A549 (cell line): Measurements from ENCODE around the gene INPP1. TPM values are rescaled to one million over a fixed set of nuclear protein-coding genes. Genes with fewer than 3 reads are reported as not detected.

Source experiments
- ATAC-seq, 2 experiments: fragments of 200-7000 bp in 1 of 2; fragments of >200 bp in 1 of 2; cut with Nextera tagmentation in 1 of 2; cut with Tn5 transposase in 1 of 2; 3 replicates each; pipeline versions ENCODE4 v1.8.0 to v1.9.1; 2018 to 2020; ENCODE audit warnings: mild to moderate bottlenecking in 1 of 2, moderate library complexity in 1 of 2
- CTCF ChIA-PET: fragments of 300-600 bp; sonication (Branson Sonifier 250); formaldehyde crosslinking; extraction: SDS; loops from one replicate; lab custom pipeline; 2021; ENCODE audit warnings: antibody characterized with exemption, inconsistent platforms; lab: Yijun Ruan, JAX
- POLR2A ChIA-PET: fragments of 350-600 bp; formaldehyde crosslinking; extraction: SDS; loops from one replicate; lab custom pipeline; 2021; ENCODE audit warnings: antibody characterized with exemption, inconsistent platforms; lab: Yijun Ruan, JAX
- DNase-seq, 2 experiments: peaks; one replicate each; pipeline versions ENCODE4 v3.0.0 to v3.0.0-alpha.2; 2011 to 2016; ENCODE audit warnings: low read depth in 1 of 2, low spot score in 1 of 2
- FAIRE-seq: peaks from 2 replicates; lab custom pipeline; 2011; peaks lifted over from hg19 to GRCh38; lab: Jason Lieb, UNC
- H3K27ac ChIP-seq, 2 experiments: fragments of >200 bp; sonication (Bioruptor Twin); formaldehyde crosslinking; 3 replicates each; pipeline ENCODE4 v1.5.1; 2016 to 2017
- H3K4me1 ChIP-seq: fragments of >200 bp; sonication (Bioruptor Twin); formaldehyde crosslinking; 3 replicates; pipeline ENCODE4 v1.6.1; 2016
- H3K4me2 ChIP-seq: fragments of >200 bp; sonication (Bioruptor Twin); formaldehyde crosslinking; 3 replicates; pipeline ENCODE4 v1.6.1; 2016
- H3K4me3 ChIP-seq: fragments of >200 bp; sonication (Bioruptor Twin); formaldehyde crosslinking; 3 replicates; pipeline ENCODE4 v1.5.1; 2016
- H3K9me3 ChIP-seq: fragments of >200 bp; sonication (Bioruptor Twin); formaldehyde crosslinking; 3 replicates; pipeline ENCODE4 v1.6.1; 2016
- CBX2 ChIP-seq: fragments of 200-600 bp; sonication (generic); IDR thresholded peaks from 2 replicates; pipeline ENCODE4 v1.6.1; 2016; ENCODE audit warnings: low read depth, mild to moderate bottlenecking, borderline replicate concordance
- CBX8 ChIP-seq: fragments of 200-600 bp; sonication (generic); IDR thresholded peaks from 2 replicates; pipeline ENCODE4 v1.6.1; 2016
- CEBPB ChIP-seq, 2 experiments: fragments of >200 bp in 1 of 2; sonication (Bioruptor Twin) in 1 of 2; formaldehyde crosslinking in 1 of 2; IDR thresholded peaks; 2 replicates each; pipeline ENCODE4 v1.6.1; 2012 to 2016
- CHD2 ChIP-seq: fragments of 150-350 bp; IDR thresholded peaks from 2 replicates; pipeline ENCODE4 v1.6.1; 2014; ENCODE audit warnings: low read length; ENCODE audit not compliant: partially characterized antibody
- CTCF ChIP-seq: fragments of >200 bp; sonication (Bioruptor Twin); formaldehyde crosslinking; IDR thresholded peaks from 3 replicates; pipeline ENCODE4 v1.5.1; 2016
- EHF ChIP-seq: fragments of 250-450 bp; sonication (Bioruptor Pico); IDR thresholded peaks from 2 replicates; pipeline ENCODE4 v1.5.0; 2020; ENCODE audit warnings: mild to moderate bottlenecking
- EHMT2 ChIP-seq: fragments of 200-600 bp; sonication (generic); IDR thresholded peaks from 2 replicates; pipeline ENCODE4 v1.6.1; 2016; ENCODE audit warnings: antibody characterized with exemption, low read depth, mild to moderate bottlenecking, moderate library complexity
- ESRRA ChIP-seq: fragments of 150-350 bp; IDR thresholded peaks from 2 replicates; pipeline ENCODE4 v1.6.1; 2014; ENCODE audit warnings: mild to moderate bottlenecking, low read length, borderline replicate concordance
- FOSB ChIP-seq: fragments of 250-450 bp; sonication (Bioruptor Pico); IDR thresholded peaks from 2 replicates; pipeline ENCODE4 v1.5.0; 2020; ENCODE audit warnings: mild to moderate bottlenecking, moderate library complexity
- FOSL2 ChIP-seq, 2 experiments: fragments of 450-650 bp in 1 of 2; fragments of >200 bp in 1 of 2; sonication (Bioruptor Twin) in 1 of 2; formaldehyde crosslinking; IDR thresholded peaks; 2 replicates each; pipeline versions ENCODE4 v1.5.0 to v1.6.1; 2016 to 2020; ENCODE audit warnings: mild to moderate bottlenecking in 1 of 2, moderate library complexity in 1 of 2
- HEYL ChIP-seq: fragments of 250-450 bp; sonication (Bioruptor Pico); IDR thresholded peaks from 2 replicates; pipeline ENCODE4 v1.8.0; 2021; ENCODE audit warnings: mild to moderate bottlenecking, moderate library complexity
- HOXA7 ChIP-seq: fragments of 250-450 bp; sonication (Bioruptor Pico); IDR thresholded peaks from 2 replicates; pipeline ENCODE4 v1.5.0; 2020; ENCODE audit warnings: mild to moderate bottlenecking, moderate library complexity
- JUNB ChIP-seq: fragments of >200 bp; sonication (Bioruptor Twin); formaldehyde crosslinking; IDR thresholded peaks from 2 replicates; pipeline ENCODE4 v1.6.1; 2016
- KDM1A ChIP-seq: fragments of 200-600 bp; sonication (generic); IDR thresholded peaks from 2 replicates; pipeline ENCODE4 v1.6.1; 2016; ENCODE audit warnings: low read depth, mild to moderate bottlenecking
- KDM5A ChIP-seq: fragments of 200-600 bp; sonication (generic); IDR thresholded peaks from 2 replicates; pipeline ENCODE4 v1.6.1; 2016; ENCODE audit warnings: antibody characterized with exemption, mild to moderate bottlenecking
- MAX ChIP-seq: IDR thresholded peaks from 2 replicates; pipeline ENCODE4 v1.6.1; 2012
- MAZ ChIP-seq: fragments of 150-350 bp; IDR thresholded peaks from 2 replicates; pipeline ENCODE4 v1.6.1; 2014; ENCODE audit warnings: antibody characterized with exemption, low read depth, low read length, borderline replicate concordance
- RARB ChIP-seq: fragments of 250-450 bp; sonication (Bioruptor Pico); IDR thresholded peaks from 2 replicates; pipeline ENCODE4 v1.8.0; 2021; ENCODE audit warnings: mild to moderate bottlenecking, moderate library complexity
- RCOR1 ChIP-seq: fragments of 150-350 bp; IDR thresholded peaks from 2 replicates; pipeline ENCODE4 v1.6.1; 2014; ENCODE audit warnings: antibody characterized with exemption, low read length, low read depth
- RFX5 ChIP-seq: fragments of 450-650 bp; IDR thresholded peaks from 2 replicates; pipeline ENCODE4 v1.7.1; 2014; ENCODE audit warnings: antibody characterized with exemption, mild to moderate bottlenecking, moderate library complexity
- TFCP2L1 ChIP-seq: fragments of 250-450 bp; sonication (Bioruptor Pico); IDR thresholded peaks from 2 replicates; pipeline ENCODE4 v1.5.0; 2021; ENCODE audit warnings: mild to moderate bottlenecking
- TP53 ChIP-seq: fragments of 250-450 bp; sonication (Bioruptor Pico); IDR thresholded peaks from 2 replicates; pipeline ENCODE4 v1.5.0; 2021; ENCODE audit warnings: mild to moderate bottlenecking, moderate library complexity
- USF2 ChIP-seq: fragments of 450-650 bp; IDR thresholded peaks from 2 replicates; pipeline ENCODE4 v1.6.1; 2014; ENCODE audit warnings: antibody characterized with exemption
- ZC3H11A ChIP-seq: fragments of 450-650 bp; IDR thresholded peaks from 2 replicates; pipeline ENCODE4 v1.6.1; 2014; ENCODE audit warnings: antibody characterized with exemption, mild to moderate bottlenecking
- ZFP36 ChIP-seq: fragments of 450-650 bp; IDR thresholded peaks from 2 replicates; pipeline ENCODE4 v1.6.1; 2014; ENCODE audit warnings: borderline replicate concordance; ENCODE audit not compliant: partially characterized antibody
- WGBS: methylation state at CpG from one replicate; pipeline ENCODE4 v1.1.6; 2017; ENCODE audit errors: missing lambda C conversion rate; 5-methylcytosine and 5-hydroxymethylcytosine counted together
- polyA plus RNA-seq, 4 experiments: library from polyadenylated mRNA; depleted of rRNA in 3 of 4; stranded (reverse); fragments of >200 nt; fragmentation: RNase III in 1 of 4; extraction: RNeasy Plus Mini Kit Qiagen cat#74134 plus additional on column Dnase treatment in 1 of 4; gene quantifications; 2 replicates in 3 of 4; 3 replicates in 1 of 4; pipeline ENCODE4 v1.2.3, GENCODE V29; 2011 to 2017
- TF ChIP-seq, protein P1 (sequence below): fragments of 250-450 bp; sonication (Bioruptor Pico); IDR thresholded peaks from 2 replicates; pipeline ENCODE4 v1.5.0; 2021; ENCODE audit warnings: mild to moderate bottlenecking, moderate library complexity, borderline replicate concordance
- TF ChIP-seq, protein P2 (sequence below): fragments of >200 bp; sonication (Bioruptor Twin); formaldehyde crosslinking; IDR thresholded peaks from 2 replicates; pipeline ENCODE4 v1.6.1; 2016

INPP1 gene
- polyA plus RNA-seq, 2 of the 4 experiments (the other 2 are of a cell fraction), result 12.8 to 18.4 TPM

- ATAC-seq, result no peak
- peaks cover 3% of the 10 kb centered on the region for H3K4me1 ChIP-seq
- no peak overlapping the region for H3K4me2 ChIP-seq
- H3K9me3 ChIP-seq, result no peaks in the 10 kb centered on the region
- ChIA-PET POLR2A (no interaction called here), CTCF (interaction anchor here (1.6 kb wide), 1 partner anchor 29 kb away, joined by 4 read pairs; no protein-coding TSS in a partner anchor)
- H3K4me3 ChIP-seq, result no peak overlapping the region
- no peak for DNase-seq
- H3K27ac ChIP-seq, result no peak overlapping the region
- TF ChIP-seq, protein P1, sequence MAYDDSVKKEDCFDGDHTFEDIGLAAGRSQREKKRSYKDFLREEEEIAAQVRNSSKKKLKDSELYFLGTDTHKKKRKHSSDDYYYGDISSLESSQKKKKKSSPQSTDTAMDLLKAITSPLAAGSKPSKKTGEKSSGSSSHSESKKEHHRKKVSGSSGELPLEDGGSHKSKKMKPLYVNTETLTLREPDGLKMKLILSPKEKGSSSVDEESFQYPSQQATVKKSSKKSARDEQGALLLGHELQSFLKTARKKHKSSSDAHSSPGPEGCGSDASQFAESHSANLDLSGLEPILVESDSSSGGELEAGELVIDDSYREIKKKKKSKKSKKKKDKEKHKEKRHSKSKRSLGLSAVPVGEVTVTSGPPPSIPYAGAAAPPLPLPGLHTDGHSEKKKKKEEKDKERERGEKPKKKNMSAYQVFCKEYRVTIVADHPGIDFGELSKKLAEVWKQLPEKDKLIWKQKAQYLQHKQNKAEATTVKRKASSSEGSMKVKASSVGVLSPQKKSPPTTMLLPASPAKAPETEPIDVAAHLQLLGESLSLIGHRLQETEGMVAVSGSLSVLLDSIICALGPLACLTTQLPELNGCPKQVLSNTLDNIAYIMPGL (CRISPR knock-in tag), result no peak
- TF ChIP-seq RFX5 (no peak), EHMT2 (no peak), CBX8 (no peak), CHD2 (no peak), KDM1A (no peak), CTCF (no peak)
- TF ChIP-seq, all 56 proteins: peak for 0
- FAIRE-seq, result no peak
Measured at GRCh38 chr2:190350371-190350770, 7.0 kb downstream of the INPP1 start.

GRCh38 chr2:190351955-190352354, 8.6 kb downstream of the INPP1 start:
- CTCF ChIA-PET, result interaction anchor here (1.0 kb wide), 1 partner anchor 159 kb away, joined by 4 read pairs; no protein-coding TSS in a partner anchor

GRCh38 chr2:190352668-190353536, 9.5 kb downstream of the INPP1 start:
- H3K4me2 ChIP-seq, result no peak overlapping the region
- POLR2A ChIA-PET, result no interaction called here
- no peak for DNase-seq
- 91% methylated on average over 8 of the region's 8 CpGs for WGBS
- no peak for FAIRE-seq
- H3K9me3 ChIP-seq, result no peaks in the 10 kb centered on the region
- CTCF ChIA-PET, result interaction anchor here (1.5 to 3.1 kb wide), 2 partner anchors 17 to 264 kb away, joined by 3 to 10 read pairs; no protein-coding TSS in a partner anchor
- H3K27ac ChIP-seq, result no peak overlapping the region
- H3K4me3 ChIP-seq, result no peak overlapping the region
- H3K4me1 ChIP-seq, result no peaks in the 10 kb centered on the region
- ATAC-seq, result no peak
- TF ChIP-seq RARB (CRISPR knock-in tag), result no peak
- no peak for TF ChIP-seq CHD2
- no peak for TF ChIP-seq MAZ
- no peak for TF ChIP-seq MAX
- no peak for TF ChIP-seq FOSB
- no peak for TF ChIP-seq USF2
- no peak for TF ChIP-seq CEBPB (IDR thresholded peaks at IDR 0.05)
- no peak for TF ChIP-seq EHF
- TF ChIP-seq KDM5A, result no peak
- no peak for TF ChIP-seq TFCP2L1 (CRISPR knock-in tag)
- TF ChIP-seq HOXA7 (CRISPR knock-in tag), result no peak
- TF ChIP-seq CTCF, result no peak
- TF ChIP-seq CBX2, result no peak
- no peak for TF ChIP-seq HEYL (CRISPR knock-in tag)
- no peak for TF ChIP-seq ZFP36
- TF ChIP-seq, protein P2, sequence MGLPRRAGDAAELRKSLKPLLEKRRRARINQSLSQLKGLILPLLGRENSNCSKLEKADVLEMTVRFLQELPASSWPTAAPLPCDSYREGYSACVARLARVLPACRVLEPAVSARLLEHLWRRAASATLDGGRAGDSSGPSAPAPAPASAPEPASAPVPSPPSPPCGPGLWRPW, result no peak
- no peak for TF ChIP-seq FOSL2 (IDR thresholded peaks at IDR 0.05)
- TF ChIP-seq FOSL2 (CRISPR knock-in tag; IDR thresholded peaks at IDR 0.05), result no peak

More at GRCh38 chr2:190351955-190352354, 8.6 kb downstream of the INPP1 start:
- Histone ChIP-seq H3K4me1 (no peaks in the 10 kb centered on the region), H3K4me3 (no peak overlapping the region), H3K4me2 (no peak overlapping the region), H3K9me3 (no peaks in the 10 kb centered on the region), H3K27ac (no peak overlapping the region)
- ATAC-seq (no peak), FAIRE-seq (no peak), DNase-seq (no peak)
- 86% methylated on average over 3 of the region's 3 CpGs for WGBS
- POLR2A ChIA-PET, result interaction anchor here (0.7 kb wide), 1 partner anchor 58 kb away, joined by 4 read pairs; no protein-coding TSS in a partner anchor
- no peak for TF ChIP-seq RCOR1
- no peak for TF ChIP-seq CHD2
- no peak for TF ChIP-seq TP53 (CRISPR knock-in tag)
- no peak for TF ChIP-seq ESRRA
- no peak for TF ChIP-seq EHF
- TF ChIP-seq ZFP36, result no peak
- no peak for TF ChIP-seq JUNB
- no peak for TF ChIP-seq HOXA7 (CRISPR knock-in tag)
- TF ChIP-seq CBX8, result no peak
- no peak for TF ChIP-seq ZC3H11A
